HG02885 (cell line): Measurements from ENCODE around the gene ZNF462.

Experiments used
- ATAC-seq: cut with Tn5 transposase; IDR thresholded peaks from one replicate; pipeline ENCODE4 v1.9.1; 2021; ENCODE audit warnings: mild to moderate bottlenecking; ENCODE audit not compliant: unreplicated experiment, poor library complexity

The ZNF462 gene

GRCh38 chr9:107039542-107039941, 176.6 kb downstream of the ZNF462 start:
- ATAC-seq, result no peak

- ATAC-seq, result no peak
Observed at GRCh38 chr9:107042606-107043005, 179.6 kb downstream of the ZNF462 start.

GRCh38 chr9:107043886-107044285, 180.9 kb downstream of the ZNF462 start:
- ATAC-seq, result no peak

DNA sequence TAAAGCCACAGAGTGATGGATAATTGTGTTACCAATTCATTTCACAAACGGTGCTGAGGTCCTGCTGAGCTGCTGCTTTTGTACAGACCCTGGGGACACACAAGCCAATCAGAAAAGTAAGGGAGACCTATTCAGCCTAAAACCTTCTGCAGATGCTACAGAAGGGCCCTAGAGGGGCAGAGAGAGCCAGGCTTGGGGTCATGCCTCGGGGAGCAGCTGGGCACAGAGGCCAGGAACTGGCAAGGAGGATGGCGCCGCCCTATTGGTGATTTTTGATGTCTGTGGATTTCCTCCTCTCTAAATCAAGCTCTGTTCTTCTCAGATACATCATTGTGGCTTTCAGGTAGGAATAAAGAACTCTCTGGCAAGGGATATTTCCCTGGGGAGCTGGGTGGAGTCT, 181.9 kb downstream of the ZNF462 start:
- ATAC-seq, result no peak

GRCh38 chr9:107046692-107047091, 183.7 kb downstream of the ZNF462 start:
- ATAC-seq, result peak; percentile 96

GRCh38 chr9:107049046-107049802, 186.3 kb downstream of the ZNF462 start:
- no peak for ATAC-seq

GRCh38 chr9:107049803-107050184, 186.8 kb downstream of the ZNF462 start:
- ATAC-seq, result no peak

GRCh38 chr9:107051392-107051791, 188.4 kb downstream of the ZNF462 start:
- no peak for ATAC-seq

- no peak for ATAC-seq
Observed at GRCh38 chr9:107054146-107054545, 191.2 kb downstream of the ZNF462 start.

GRCh38 chr9:107059220-107059619, 196.3 kb downstream of the ZNF462 start:
- no peak for ATAC-seq

- ATAC-seq, result no peak
Observed at GRCh38 chr9:107060062-107060461, 197.1 kb downstream of the ZNF462 start.
